NCI-H1048 (cell line): ENCODE data around the gene CRBN.

Experiments used
- DNase-seq: peaks from one replicate; lab custom pipeline; 2025; lab: John Stamatoyannopoulos, UW

CRBN gene

DNA sequence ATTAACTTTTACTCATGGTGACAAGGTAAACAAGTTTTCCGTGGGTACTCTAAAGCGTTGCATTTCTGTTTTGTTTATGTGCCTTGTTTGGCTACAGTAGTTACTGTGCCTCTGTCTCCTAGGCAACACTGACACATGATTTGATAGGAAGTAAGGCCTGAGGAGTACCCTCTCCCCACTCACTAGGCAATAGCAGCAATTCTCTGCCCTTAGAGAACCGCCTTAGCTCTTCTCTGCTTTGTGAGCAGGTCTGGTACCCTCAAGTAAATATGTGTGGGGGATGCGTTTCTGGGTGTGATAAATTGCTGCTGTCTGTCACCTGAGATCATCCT lies 69.2 kb downstream of the CRBN start, which contains the start of gene IL5RA:
Gene IL5RA (minus strand): TSS at position 76 of the 332 bp plus-strand sequence. CDS start 5,390 bp downstream, outside the sequence.
- no peak for DNase-seq

GRCh38 chr3:3109407-3110298 lies 69.8 kb downstream of the CRBN start:
- no peak for DNase-seq

GRCh38 chr3:3107858-3108257 lies 71.6 kb downstream of the CRBN start:
- no peak for DNase-seq

- DNase-seq: no peak
Measured at GRCh38 chr3:3107181-3107580, 72.3 kb downstream of the CRBN start.

GRCh38 chr3:3105815-3106214 lies 73.7 kb downstream of the CRBN start:
- DNase-seq: no peak

DNA sequence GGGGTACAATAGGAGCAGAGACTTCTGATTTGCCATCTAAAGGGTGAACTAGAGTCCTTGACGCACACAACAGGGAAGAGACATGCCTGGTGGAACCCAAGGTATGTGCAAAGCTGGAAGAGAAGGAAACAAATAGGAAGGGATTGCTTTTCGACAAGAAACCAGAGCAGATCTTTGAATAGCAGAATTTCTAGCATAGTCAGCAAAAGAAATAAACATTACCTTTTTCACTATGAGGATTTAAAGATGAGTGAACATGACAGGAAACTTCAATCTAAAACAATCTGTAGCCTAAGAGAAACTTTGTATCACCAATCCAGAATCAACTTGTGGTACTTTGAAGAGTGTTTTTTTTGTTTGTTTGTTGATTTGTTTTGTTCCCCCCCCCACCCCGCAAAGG lies 74.2 kb downstream of the CRBN start:
- DNase-seq: no peak

- DNase-seq: no peak
Measured at GRCh38 chr3:3102751-3103150, 76.7 kb downstream of the CRBN start.

- no peak for DNase-seq
Measured at GRCh38 chr3:3101660-3102458, 77.6 kb downstream of the CRBN start.
